Measurements from ENCODE around the gene TSPAN13.
A peak's percentile ranks its signal among the peaks of the same experiment; 100 is the strongest.

Gene TSPAN13

GRCh38 chr7:16726189-16726588 is 27.4 kb upstream of the TSPAN13 start:
- Histone ChIP-seq H3K27me3 (ENCODE audit: insufficient read depth, low read length) (no peaks in the 10 kb centered on the region), H3K4me3 (ENCODE audit: low read depth, low read length) (no peak overlapping the region), H3K36me3 (ENCODE audit: insufficient read depth, low read length) (no peaks in the 10 kb centered on the region), H3K27ac (ENCODE audit: low read depth, low read length) (no peak overlapping the region), H2AFZ (ENCODE audit: low read length, unreplicated experiment) (no peak overlapping the region), H3K4me1 (ENCODE audit: control insufficient read depth, insufficient read depth, low read length, unreplicated experiment) (no peaks in the 10 kb centered on the region), H3K79me2 (ENCODE audit: control insufficient read depth, insufficient read depth, low read length, unreplicated experiment) (no peaks in the 10 kb centered on the region)

GRCh38 chr7:16727736-16728135 is 25.8 kb upstream of the TSPAN13 start:
- no peak overlapping the region for H3K4me3 ChIP-seq (ENCODE audit: low read depth, low read length)
- H3K27me3 ChIP-seq (ENCODE audit: insufficient read depth, low read length) = no peaks in the 10 kb centered on the region
- no peak overlapping the region for H2AFZ ChIP-seq (ENCODE audit: low read length, unreplicated experiment)
- H3K4me1 ChIP-seq (ENCODE audit: control insufficient read depth, insufficient read depth, low read length, unreplicated experiment) = no peaks in the 10 kb centered on the region
- H3K27ac ChIP-seq (ENCODE audit: low read depth, low read length) = no peak overlapping the region
- H3K36me3 ChIP-seq (ENCODE audit: insufficient read depth, low read length) = no peaks in the 10 kb centered on the region
- no peaks in the 10 kb centered on the region for H3K79me2 ChIP-seq (ENCODE audit: control insufficient read depth, insufficient read depth, low read length, unreplicated experiment)

- H3K27ac ChIP-seq (ENCODE audit: low read depth, low read length) = no peak overlapping the region
- no peak overlapping the region for H2AFZ ChIP-seq (ENCODE audit: low read length, unreplicated experiment)
Observed at GRCh38 chr7:16728811-16729210, 24.7 kb upstream of the TSPAN13 start.

GRCh38 chr7:16729541-16729940 is 24.0 kb upstream of the TSPAN13 start:
- no peaks in the 10 kb centered on the region for H3K79me2 ChIP-seq (ENCODE audit: control insufficient read depth, insufficient read depth, low read length, unreplicated experiment)
- no peak overlapping the region for H3K4me3 ChIP-seq (ENCODE audit: low read depth, low read length)
- H3K4me1 ChIP-seq (ENCODE audit: control insufficient read depth, insufficient read depth, low read length, unreplicated experiment) = no peaks in the 10 kb centered on the region
- no peaks in the 10 kb centered on the region for H3K36me3 ChIP-seq (ENCODE audit: insufficient read depth, low read length)
- H2AFZ ChIP-seq (ENCODE audit: low read length, unreplicated experiment) = no peak overlapping the region
- no peaks in the 10 kb centered on the region for H3K27me3 ChIP-seq (ENCODE audit: insufficient read depth, low read length)
- no peak overlapping the region for H3K27ac ChIP-seq (ENCODE audit: low read depth, low read length)

More at GRCh38 chr7:16728811-16729210, 24.7 kb upstream of the TSPAN13 start:
- Histone ChIP-seq H3K4me3 (ENCODE audit: low read depth, low read length) (no peak overlapping the region), H3K79me2 (ENCODE audit: control insufficient read depth, insufficient read depth, low read length, unreplicated experiment) (no peaks in the 10 kb centered on the region), H3K27me3 (ENCODE audit: insufficient read depth, low read length) (no peaks in the 10 kb centered on the region), H3K4me1 (ENCODE audit: control insufficient read depth, insufficient read depth, low read length, unreplicated experiment) (no peaks in the 10 kb centered on the region), H3K36me3 (ENCODE audit: insufficient read depth, low read length) (no peaks in the 10 kb centered on the region)

- H3K27ac ChIP-seq (ENCODE audit: low read depth, low read length) = no peak overlapping the region
- no peaks in the 10 kb centered on the region for H3K27me3 ChIP-seq (ENCODE audit: insufficient read depth, low read length)
- H2AFZ ChIP-seq (ENCODE audit: low read length, unreplicated experiment) = no peak overlapping the region
- no peaks in the 10 kb centered on the region for H3K4me1 ChIP-seq (ENCODE audit: control insufficient read depth, insufficient read depth, low read length, unreplicated experiment)
- H3K36me3 ChIP-seq (ENCODE audit: insufficient read depth, low read length) = no peaks in the 10 kb centered on the region
- no peak overlapping the region for H3K4me3 ChIP-seq (ENCODE audit: low read depth, low read length)
- no peaks in the 10 kb centered on the region for H3K79me2 ChIP-seq (ENCODE audit: control insufficient read depth, insufficient read depth, low read length, unreplicated experiment)
Observed at GRCh38 chr7:16730937-16731336, 22.6 kb upstream of the TSPAN13 start.

- no peaks in the 10 kb centered on the region for H3K36me3 ChIP-seq (ENCODE audit: insufficient read depth, low read length)
- H3K27me3 ChIP-seq (ENCODE audit: insufficient read depth, low read length) = no peaks in the 10 kb centered on the region
- no peak overlapping the region for H3K27ac ChIP-seq (ENCODE audit: low read depth, low read length)
Observed at GRCh38 chr7:16732828-16733227, 20.7 kb upstream of the TSPAN13 start.

GRCh38 chr7:16734148-16734726 is 19.3 kb upstream of the TSPAN13 start:
- Histone ChIP-seq H2AFZ (ENCODE audit: low read length, unreplicated experiment) (no peak overlapping the region), H3K36me3 (ENCODE audit: insufficient read depth, low read length) (no peaks in the 10 kb centered on the region), H3K27me3 (ENCODE audit: insufficient read depth, low read length) (no peaks in the 10 kb centered on the region), H3K27ac (ENCODE audit: low read depth, low read length) (no peak overlapping the region), H3K79me2 (ENCODE audit: control insufficient read depth, insufficient read depth, low read length, unreplicated experiment) (no peaks in the 10 kb centered on the region), H3K4me1 (ENCODE audit: control insufficient read depth, insufficient read depth, low read length, unreplicated experiment) (no peaks in the 10 kb centered on the region), H3K4me3 (ENCODE audit: low read depth, low read length) (no peak overlapping the region)

More at GRCh38 chr7:16732828-16733227, 20.7 kb upstream of the TSPAN13 start:
- no peaks in the 10 kb centered on the region for H3K4me1 ChIP-seq (ENCODE audit: control insufficient read depth, insufficient read depth, low read length, unreplicated experiment)
- no peak overlapping the region for H3K4me3 ChIP-seq (ENCODE audit: low read depth, low read length)
- no peaks in the 10 kb centered on the region for H3K79me2 ChIP-seq (ENCODE audit: control insufficient read depth, insufficient read depth, low read length, unreplicated experiment)
- H2AFZ ChIP-seq (ENCODE audit: low read length, unreplicated experiment) = no peak overlapping the region

GRCh38 chr7:16735020-16735419 is 18.5 kb upstream of the TSPAN13 start:
- H3K27ac ChIP-seq (ENCODE audit: low read depth, low read length) = no peak overlapping the region
- H3K4me3 ChIP-seq (ENCODE audit: low read depth, low read length) = no peak overlapping the region
- H3K36me3 ChIP-seq (ENCODE audit: insufficient read depth, low read length) = no peaks in the 10 kb centered on the region
- H2AFZ ChIP-seq (ENCODE audit: low read length, unreplicated experiment) = no peak overlapping the region
- no peaks in the 10 kb centered on the region for H3K27me3 ChIP-seq (ENCODE audit: insufficient read depth, low read length)
- H3K79me2 ChIP-seq (ENCODE audit: control insufficient read depth, insufficient read depth, low read length, unreplicated experiment) = no peaks in the 10 kb centered on the region
- peaks cover 6% of the 10 kb centered on the region for H3K4me1 ChIP-seq (ENCODE audit: control insufficient read depth, insufficient read depth, low read length, unreplicated experiment)

GRCh38 chr7:16738011-16738688 is 15.4 kb upstream of the TSPAN13 start:
- no peak overlapping the region for H2AFZ ChIP-seq (ENCODE audit: low read length, unreplicated experiment)
- no peaks in the 10 kb centered on the region for H3K36me3 ChIP-seq (ENCODE audit: insufficient read depth, low read length)
- H3K4me3 ChIP-seq (ENCODE audit: low read depth, low read length) = no peak overlapping the region
- no peaks in the 10 kb centered on the region for H3K79me2 ChIP-seq (ENCODE audit: control insufficient read depth, insufficient read depth, low read length, unreplicated experiment)
- H3K27ac ChIP-seq (ENCODE audit: low read depth, low read length) = no peak overlapping the region
- H3K27me3 ChIP-seq (ENCODE audit: insufficient read depth, low read length) = no peaks in the 10 kb centered on the region
- peaks cover 19% of the 10 kb centered on the region for H3K4me1 ChIP-seq (ENCODE audit: control insufficient read depth, insufficient read depth, low read length, unreplicated experiment)

- no peaks in the 10 kb centered on the region for H3K79me2 ChIP-seq (ENCODE audit: control insufficient read depth, insufficient read depth, low read length, unreplicated experiment)
- H3K27me3 ChIP-seq (ENCODE audit: insufficient read depth, low read length) = no peaks in the 10 kb centered on the region
- H3K4me1 ChIP-seq (ENCODE audit: control insufficient read depth, insufficient read depth, low read length, unreplicated experiment) = peaks cover 33% of the 10 kb centered on the region
- H3K36me3 ChIP-seq (ENCODE audit: insufficient read depth, low read length) = no peaks in the 10 kb centered on the region
- H3K4me3 ChIP-seq (ENCODE audit: low read depth, low read length) = no peak overlapping the region
- H3K27ac ChIP-seq (ENCODE audit: low read depth, low read length) = peak overlapping the region; percentile 65
- H2AFZ ChIP-seq (ENCODE audit: low read length, unreplicated experiment) = peak overlapping the region; percentile 16
Observed at GRCh38 chr7:16739863-16740622, 13.5 kb upstream of the TSPAN13 start.

- Histone ChIP-seq H3K79me2 (ENCODE audit: control insufficient read depth, insufficient read depth, low read length, unreplicated experiment) (no peaks in the 10 kb centered on the region), H2AFZ (ENCODE audit: low read length, unreplicated experiment) (peak overlapping the region; percentile 16), H3K27ac (ENCODE audit: low read depth, low read length) (peak overlapping the region; percentile 65), H3K36me3 (ENCODE audit: insufficient read depth, low read length) (no peaks in the 10 kb centered on the region), H3K4me1 (ENCODE audit: control insufficient read depth, insufficient read depth, low read length, unreplicated experiment) (peaks cover 33% of the 10 kb centered on the region), H3K27me3 (ENCODE audit: insufficient read depth, low read length) (no peaks in the 10 kb centered on the region), H3K4me3 (ENCODE audit: low read depth, low read length) (no peak overlapping the region)
Observed at GRCh38 chr7:16740623-16740953, 13.0 kb upstream of the TSPAN13 start.

All from ACC112 (cell line).